Liver (tissue), 9 donors: ENCODE measurements around the gene CAMK1G. TPM values are rescaled to one million over a fixed set of nuclear protein-coding genes. Genes with fewer than 3 reads are reported as not detected.

Experiments used
- DNase-seq: peaks from one replicate; pipeline ENCODE4 v3.0.0-alpha.2; 2017; ENCODE audit warnings: low spot score
- H3K27ac ChIP-seq, 2 donors: one replicate each; pipeline ENCODE4 v1.7.0; 2013; ENCODE audit warnings: inconsistent platforms in 2 of 2, low read length in 2 of 2, control low read depth in 1 of 2, low read depth in 1 of 2, mild to moderate bottlenecking in 1 of 2
- H3K27me3 ChIP-seq, 4 donors: one replicate each; pipeline versions ENCODE4 v1.6.1 to v1.7.0; 2013; ENCODE audit warnings: low read length in 3 of 4, inconsistent platforms in 1 of 4, mild to moderate bottlenecking in 1 of 4, moderate library complexity in 1 of 4; ENCODE audit not compliant: control insufficient read depth in 4 of 4, insufficient read depth in 4 of 4
- H3K36me3 ChIP-seq, 4 donors: one replicate each; pipeline versions ENCODE4 v1.6.1 to v1.7.0; 2013; ENCODE audit warnings: low read length in 3 of 4, mild to moderate bottlenecking in 3 of 4, low read depth in 1 of 4, moderate library complexity in 1 of 4; ENCODE audit not compliant: control insufficient read depth in 4 of 4, insufficient read depth in 3 of 4
- H3K4me1 ChIP-seq, 4 donors: one replicate each; pipeline versions ENCODE4 v1.6.1 to v1.7.0; 2013; ENCODE audit warnings: low read length in 3 of 4, mild to moderate bottlenecking in 3 of 4, moderate library complexity in 1 of 4; ENCODE audit not compliant: control insufficient read depth in 4 of 4, insufficient read depth in 4 of 4
- H3K4me3 ChIP-seq, 3 donors: one replicate each; pipeline versions ENCODE4 v1.6.1 to v1.7.0; 2013; ENCODE audit warnings: low read length in 3 of 3, control low read depth in 1 of 3, low read depth in 1 of 3, mild to moderate bottlenecking in 1 of 3
- H3K9ac ChIP-seq, 2 donors: one replicate each; pipeline ENCODE4 v1.7.0; 2013; ENCODE audit warnings: low read length in 2 of 2, mild to moderate bottlenecking in 2 of 2, moderate library complexity in 2 of 2, control low read depth in 1 of 2, low read depth in 1 of 2
- H3K9me3 ChIP-seq, 4 donors: one replicate each; pipeline versions ENCODE4 v1.6.1 to v1.7.0; 2013; ENCODE audit warnings: low read length in 3 of 4; ENCODE audit not compliant: control insufficient read depth in 4 of 4
- ATF3 ChIP-seq: IDR thresholded peaks from 2 replicates; pipeline ENCODE4 v1.6.1; 2016; ENCODE audit warnings: antibody characterized with exemption
- CTCF ChIP-seq: fragments of 150-350 bp; IDR thresholded peaks from 2 replicates; pipeline ENCODE4 v1.5.1; 2017; ENCODE audit warnings: improper control_type of control experiment, low read depth, low read length; ENCODE audit not compliant: missing input control
- EGR1 ChIP-seq, 2 donors: IDR thresholded peaks; 2 replicates each; pipeline ENCODE4 v1.6.1; 2016 to 2018; ENCODE audit warnings: antibody characterized with exemption in 2 of 2, low read depth in 2 of 2
- FOXA1 ChIP-seq: IDR thresholded peaks from 2 replicates; pipeline ENCODE4 v1.6.1; 2016; ENCODE audit warnings: antibody characterized with exemption
- FOXA2 ChIP-seq: IDR thresholded peaks from 2 replicates; pipeline ENCODE4 v1.6.1; 2016; ENCODE audit warnings: antibody characterized with exemption
- GABPA ChIP-seq, 2 donors: IDR thresholded peaks in 1 of 2; conservative IDR thresholded peaks in 1 of 2; 2 replicates each; pipeline ENCODE4 v1.6.1; 2016; ENCODE audit warnings: antibody characterized with exemption in 2 of 2, mild to moderate bottlenecking in 1 of 2, moderate library complexity in 1 of 2
- HNF4A ChIP-seq, 2 donors: conservative IDR thresholded peaks; 2 replicates each; pipeline ENCODE4 v1.6.1; 2016; ENCODE audit warnings: antibody characterized with exemption in 2 of 2, mild to moderate bottlenecking in 2 of 2
- HNF4G ChIP-seq: IDR thresholded peaks from 2 replicates; pipeline ENCODE4 v1.6.1; 2016; ENCODE audit warnings: antibody characterized with exemption
- JUND ChIP-seq, 2 donors: IDR thresholded peaks; 2 replicates each; pipeline ENCODE4 v1.6.1; 2016; ENCODE audit warnings: antibody characterized with exemption in 2 of 2
- MAX ChIP-seq: IDR thresholded peaks from 2 replicates; pipeline ENCODE4 v1.6.1; 2016; ENCODE audit warnings: antibody characterized with exemption
- NR2F2 ChIP-seq: IDR thresholded peaks from 2 replicates; pipeline ENCODE4 v1.6.1; 2016; ENCODE audit warnings: antibody characterized with exemption
- RAD21 ChIP-seq, 2 donors: IDR thresholded peaks; 2 replicates each; pipeline ENCODE4 v1.6.1; 2016; ENCODE audit warnings: antibody characterized with exemption in 2 of 2, mild to moderate bottlenecking in 2 of 2
- REST ChIP-seq: IDR thresholded peaks from 2 replicates; pipeline ENCODE4 v1.6.1; 2016; ENCODE audit warnings: antibody characterized with exemption, mild to moderate bottlenecking
- RXRA ChIP-seq, 2 donors: IDR thresholded peaks; 2 replicates each; pipeline ENCODE4 v1.6.1; 2017 to 2018; ENCODE audit warnings: antibody characterized with exemption in 2 of 2, mild to moderate bottlenecking in 1 of 2
- SP1 ChIP-seq: IDR thresholded peaks from 2 replicates; pipeline ENCODE4 v1.6.1; 2018; ENCODE audit warnings: antibody characterized with exemption, mild to moderate bottlenecking
- TAF1 ChIP-seq: conservative IDR thresholded peaks from 2 replicates; pipeline ENCODE4 v1.6.1; 2016; ENCODE audit warnings: antibody characterized with exemption, mild to moderate bottlenecking
- YY1 ChIP-seq: IDR thresholded peaks from 2 replicates; pipeline ENCODE4 v1.6.1; 2016; ENCODE audit warnings: antibody characterized with exemption, mild to moderate bottlenecking
- ZBTB33 ChIP-seq: IDR thresholded peaks from 2 replicates; pipeline ENCODE4 v1.6.1; 2016; ENCODE audit warnings: antibody characterized with exemption
- WGBS: extraction: QIAGEN DNeasy Blood & Tissue Kit; methylation state at CpG from one replicate; pipeline ENCODE4 v1.1.7; 2013; 5-methylcytosine and 5-hydroxymethylcytosine counted together
- polyA plus RNA-seq, 2 donors: library from polyadenylated mRNA; stranded (reverse) in 1 of 2; unstranded in 1 of 2; fragments of 200-250 nt in 1 of 2; fragments of >200 nt in 1 of 2; fragmentation: Nextera tagmentation in 1 of 2; extraction: Ambion mirVana in 1 of 2; gene quantifications; one replicate each; pipeline versions ENCODE4 v1.2.1 to v1.2.3, GENCODE V29; 2013 to 2015
- total RNA-seq, 2 donors: library from RNA; depleted of rRNA; stranded (reverse); fragments of >200 nt; gene quantifications; one replicate each; pipeline ENCODE4 v1.2.3, GENCODE V29; 2014
- donor health status: healthy.
- donor health status: healthy.
- donor health status: healthy.
- donor health status: healthy.
- donor health status: healthy.

The CAMK1G gene
- total and polyA plus RNA-seq, 4 donors: 0.03 to 0.25 (median 0.14) TPM; not detected in 1

GRCh38 chr1:209580577-209580976, 2.9 kb upstream of the CAMK1G start:
- DNase-seq: no peak
- no peaks in the 10 kb centered on the region for H3K36me3 ChIP-seq
- peaks cover 0 to 9% (median 5%) of the 10 kb centered on the region in 4 donors for H3K27me3 ChIP-seq
- TF ChIP-seq RXRA (IDR thresholded peaks at IDR 0.05) (no peak), YY1 (no peak), RAD21 (IDR thresholded peaks at IDR 0.05) (no peak), ZBTB33 (no peak), FOXA2 (no peak), CTCF (no peak), MAX (no peak), SP1 (no peak), EGR1 (IDR thresholded peaks at IDR 0.05; ENCODE audit: low read depth in 2 of 2) (no peak), ATF3 (no peak), HNF4G (no peak), REST (no peak), FOXA1 (no peak), HNF4A (conservative IDR thresholded peaks at IDR 0.05) (no peak), NR2F2 (no peak), JUND (IDR thresholded peaks at IDR 0.05) (no peak), GABPA (IDR thresholded peaks at IDR 0.05 in 1 of 2, conservative IDR thresholded peaks at IDR 0.05 in 1 of 2) (no peak), TAF1 (no peak)
- H3K9ac ChIP-seq: no peak overlapping the region
- 83% methylated on average over 2 of the region's 2 CpGs for WGBS
- H3K4me1 ChIP-seq: peaks cover 0 to 4% (median 1%) of the 10 kb centered on the region in 4 donors
- no peak overlapping the region for H3K27ac ChIP-seq
- no peak overlapping the region for H3K4me3 ChIP-seq
- no peaks in the 10 kb centered on the region for H3K9me3 ChIP-seq
